Measurements from ENCODE around the gene KRTAP10-5. TPM values are rescaled to one million over a fixed set of nuclear protein-coding genes. Genes with fewer than 3 reads are reported as not detected.

Gene KRTAP10-5
- total RNA-seq, 2 donors from 2014 or later = not detected

Other genes with a start within 250 kb of the KRTAP10-5 start
- gene CFAP410, start 241.2 kb downstream of the KRTAP10-5 start, total RNA-seq = 10 to 100 TPM; 19.6 to 28.4 TPM
- 10 to 100 TPM; 14.7 to 15.8 TPM for gene TRPM2, start 227.0 kb downstream of the KRTAP10-5 start, total RNA-seq
- under 1 TPM; 0.45 to 0.88 TPM for gene LRRC3, start 125.1 kb downstream of the KRTAP10-5 start, total RNA-seq
- gene KRTAP10-1, start 40.4 kb downstream of the KRTAP10-5 start, total RNA-seq = not detected
- gene KRTAP10-2, start 29.1 kb downstream of the KRTAP10-5 start, total RNA-seq = not detected
- gene KRTAP10-3, start 21.8 kb downstream of the KRTAP10-5 start, total RNA-seq = not detected
- gene KRTAP10-4, start 6.9 kb downstream of the KRTAP10-5 start, total RNA-seq = not detected
- gene KRTAP10-6, start 11.9 kb upstream of the KRTAP10-5 start, total RNA-seq = not detected
- gene KRTAP10-7, start 20.0 kb upstream of the KRTAP10-5 start, total RNA-seq = not detected
- not detected for gene KRTAP10-8, start 31.5 kb upstream of the KRTAP10-5 start, total RNA-seq
- gene KRTAP10-9, start 46.5 kb upstream of the KRTAP10-5 start, total RNA-seq = not detected
- gene KRTAP10-10, start 56.8 kb upstream of the KRTAP10-5 start, total RNA-seq = not detected
- not detected for gene KRTAP10-11, start 65.8 kb upstream of the KRTAP10-5 start, total RNA-seq
- not detected for gene KRTAP12-4, start 74.1 kb upstream of the KRTAP10-5 start, total RNA-seq
- gene KRTAP12-3, start 77.3 kb upstream of the KRTAP10-5 start, total RNA-seq = not detected
- not detected for gene KRTAP12-2, start 86.3 kb upstream of the KRTAP10-5 start, total RNA-seq
- gene KRTAP12-1, start 101.6 kb upstream of the KRTAP10-5 start, total RNA-seq = not detected
- not detected for gene KRTAP10-12, start 116.6 kb upstream of the KRTAP10-5 start, total RNA-seq
- gene TSPEAR, start 131.0 kb upstream of the KRTAP10-5 start, total RNA-seq = not detected
- gene UBE2G2, start 221.2 kb upstream of the KRTAP10-5 start, total RNA-seq = 100 to 1,000 TPM in 1 of 2 donors, 10 to 100 TPM in 1; 89.7 to 164 TPM
- 10 to 100 TPM; 50.1 to 53.9 TPM for gene SUMO3, start 237.5 kb upstream of the KRTAP10-5 start, total RNA-seq